GM23248 (cell line): ENCODE results near the gene NUP98. TPM values are rescaled to one million over a fixed set of nuclear protein-coding genes. Genes with fewer than 3 reads are reported as not detected.

ENCODE experiments used
- DNase-seq: peaks from one replicate; pipeline ENCODE4 v3.0.0-alpha.2; 2015
- H2AFZ ChIP-seq: fragments of 200-600 bp; sonication (generic); 2 replicates; pipeline ENCODE4 v1.6.1; 2016; ENCODE audit warnings: antibody characterized with exemption
- H3F3A ChIP-seq: fragments of 200-600 bp; sonication (generic); 2 replicates; pipeline ENCODE4 v1.6.1; 2016; ENCODE audit warnings: mild to moderate bottlenecking, antibody characterized with exemption, mixed run types; ENCODE audit not compliant: insufficient read depth
- H3K27ac ChIP-seq: fragments of 200-600 bp; sonication (generic); 2 replicates; pipeline ENCODE4 v1.5.1; 2016; ENCODE audit warnings: mild to moderate bottlenecking
- H3K27me3 ChIP-seq: fragments of 200-600 bp; sonication (generic); replicated peaks from 2 replicates; pipeline ENCODE4 v1.6.1; 2016; ENCODE audit warnings: mild to moderate bottlenecking; ENCODE audit not compliant: insufficient read depth
- H3K36me3 ChIP-seq: fragments of 200-600 bp; sonication (generic); 2 replicates; pipeline ENCODE4 v1.6.1; 2016; ENCODE audit warnings: low read depth, mild to moderate bottlenecking
- H3K4me1 ChIP-seq: fragments of 200-600 bp; sonication (generic); 2 replicates; pipeline ENCODE4 v1.6.1; 2016; ENCODE audit warnings: mild to moderate bottlenecking; ENCODE audit not compliant: insufficient read depth
- H3K4me2 ChIP-seq: fragments of 200-600 bp; sonication (generic); one replicate; pipeline ENCODE4 v1.6.1; 2016; ENCODE audit warnings: mild to moderate bottlenecking; ENCODE audit not compliant: unreplicated experiment
- H3K4me3 ChIP-seq: fragments of 200-600 bp; sonication (generic); 2 replicates; pipeline ENCODE4 v1.5.1; 2016; ENCODE audit warnings: mild to moderate bottlenecking
- H3K79me2 ChIP-seq: fragments of 200-600 bp; sonication (generic); 2 replicates; pipeline ENCODE4 v1.6.1; 2016; ENCODE audit warnings: mild to moderate bottlenecking; ENCODE audit not compliant: insufficient read depth
- H3K9ac ChIP-seq: fragments of 200-600 bp; sonication (generic); 2 replicates; pipeline ENCODE4 v1.6.1; 2016; ENCODE audit warnings: mild to moderate bottlenecking
- H3K9me2 ChIP-seq: fragments of 200-600 bp; sonication (generic); 2 replicates; pipeline ENCODE4 v1.6.1; 2016; ENCODE audit warnings: mixed run types, mild to moderate bottlenecking, moderate library complexity; ENCODE audit not compliant: insufficient read depth
- H3K9me3 ChIP-seq: fragments of 200-600 bp; sonication (generic); one replicate; pipeline ENCODE4 v1.6.1; 2017; ENCODE audit warnings: low read depth
- H4K20me1 ChIP-seq: fragments of 200-600 bp; sonication (generic); 2 replicates; pipeline ENCODE4 v1.6.0; 2016; ENCODE audit not compliant: insufficient read depth
- EZH2 ChIP-seq: fragments of 200-600 bp; sonication (generic); IDR thresholded peaks from 2 replicates; pipeline ENCODE4 v1.6.1; 2018; ENCODE audit warnings: antibody characterized with exemption, mild to moderate bottlenecking; ENCODE audit not compliant: insufficient read depth, poor library complexity, severe bottlenecking
- EZH2phosphoT487 ChIP-seq: fragments of 200-600 bp; sonication (generic); IDR thresholded peaks from 2 replicates; pipeline ENCODE4 v1.6.1; 2018; ENCODE audit warnings: antibody characterized with exemption, moderate library complexity, mild to moderate bottlenecking, low read depth; ENCODE audit not compliant: insufficient read depth
- WGBS, 2 experiments: methylation state at CpG; one replicate each; pipeline ENCODE4 v1.1.6; 2015 to 2017; ENCODE audit warnings: low lambda C conversion rate in 2 of 2, low coverage in 1 of 2; ENCODE audit errors: missing lambda C conversion rate in 2 of 2; 5-methylcytosine and 5-hydroxymethylcytosine counted together
- in situ Hi-C: fragments of 300-500 bp; cut with MboI; formaldehyde crosslinking; loops from 2 replicates; pipeline ENCODE4 v1.15.0; 2020
- polyA plus RNA-seq: library from polyadenylated mRNA; unstranded; fragments of >200 nt; fragmentation: Nextera tagmentation; extraction: Ambion mirVana; gene quantifications from 2 replicates; pipeline ENCODE4 v1.2.1, GENCODE V29; 2016
- total RNA-seq: library from RNA; depleted of rRNA; stranded (reverse); fragments of >200 nt; shearing (Covaris generic); gene quantifications from 2 replicates; pipeline ENCODE4 v1.2.3, GENCODE V29; 2014

Gene NUP98
- total and polyA plus RNA-seq, 2 experiments from 2014 or later: 30.5 to 79.3 TPM

GRCh38 chr11:3834664-3835461 is 37.5 kb upstream of the NUP98 start:
- H3K27ac ChIP-seq: no peak overlapping the region
- H3F3A ChIP-seq: peaks cover 3% of the 10 kb centered on the region; the same call in 1 of the 2 replicates
- H3K4me3 ChIP-seq: no peak overlapping the region
- in situ Hi-C loops: no loop called here
- no peak overlapping the region for H3K4me2 ChIP-seq
- H3K9me2 ChIP-seq: no peaks in the 10 kb centered on the region
- peaks cover 5% of the 10 kb centered on the region for H3K36me3 ChIP-seq
- peaks cover 100% of the 10 kb centered on the region for H3K79me2 ChIP-seq
- H3K9me3 ChIP-seq: no peaks in the 10 kb centered on the region
- WGBS, 2 experiments: 95 to 100% methylated on average over 7 of the region's 7 CpGs
- H3K27me3 ChIP-seq: no peaks in the 10 kb centered on the region
- no peak for TF ChIP-seq EZH2
- no peak for TF ChIP-seq EZH2phosphoT487
- peak; percentile 27 for DNase-seq
- peaks cover 21% of the 10 kb centered on the region for H3K4me1 ChIP-seq
- no peak overlapping the region for H3K9ac ChIP-seq
- H4K20me1 ChIP-seq: peaks cover 7% of the 10 kb centered on the region; the same call in 1 of the 2 replicates
- no peak overlapping the region for H2AFZ ChIP-seq

DNA sequence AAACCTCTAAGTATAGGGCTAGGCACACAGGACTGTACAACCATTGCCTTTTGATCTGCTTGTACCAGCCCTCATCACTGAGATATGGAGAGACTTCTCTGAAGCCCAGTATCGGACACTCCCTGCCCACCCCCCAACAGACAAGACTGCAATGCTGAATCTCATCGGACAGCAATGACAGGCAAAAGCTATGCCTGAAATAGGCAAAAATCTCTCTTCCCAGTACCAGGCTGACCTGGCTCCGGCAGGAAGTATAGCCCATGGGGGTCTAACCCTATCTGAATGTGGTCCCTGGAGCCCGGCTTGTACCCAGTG is 37.0 kb upstream of the NUP98 start:
- no peaks in the 10 kb centered on the region for H3K27me3 ChIP-seq
- no peak overlapping the region for H3K27ac ChIP-seq
- H3K36me3 ChIP-seq: peaks cover 10% of the 10 kb centered on the region
- peaks cover 18% of the 10 kb centered on the region for H3K4me1 ChIP-seq
- H3K9me3 ChIP-seq: no peaks in the 10 kb centered on the region
- peaks cover 5% of the 10 kb centered on the region; the same call in 1 of the 2 replicates for H3F3A ChIP-seq
- DNase-seq: no peak
- WGBS, 2 experiments: 96 to 97% methylated on average over 4 of the region's 4 CpGs
- TF ChIP-seq EZH2phosphoT487: no peak
- TF ChIP-seq EZH2: no peak
- H2AFZ ChIP-seq: no peak overlapping the region
- no peak overlapping the region for H3K9ac ChIP-seq
- no peaks in the 10 kb centered on the region for H3K9me2 ChIP-seq
- in situ Hi-C loops: no loop called here
- H3K4me2 ChIP-seq: no peak overlapping the region
- no peak overlapping the region for H3K4me3 ChIP-seq
- peaks cover 100% of the 10 kb centered on the region for H3K79me2 ChIP-seq
- peaks cover 7% of the 10 kb centered on the region; the same call in 1 of the 2 replicates for H4K20me1 ChIP-seq

GRCh38 chr11:3833449-3833848 is 36.1 kb upstream of the NUP98 start:
- DNase-seq: no peak
- Histone ChIP-seq H3K4me2 (no peak overlapping the region), H3K4me3 (no peak overlapping the region), H3K79me2 (peaks cover 93% of the 10 kb centered on the region), H4K20me1 (peaks cover 7% of the 10 kb centered on the region; the same call in 1 of the 2 replicates), H3K4me1 (peaks cover 18% of the 10 kb centered on the region), H3K9ac (no peak overlapping the region), H3K27me3 (no peaks in the 10 kb centered on the region), H3K9me3 (no peaks in the 10 kb centered on the region), H2AFZ (no peak overlapping the region), H3F3A (peaks cover 5% of the 10 kb centered on the region; the same call in 1 of the 2 replicates), H3K9me2 (no peaks in the 10 kb centered on the region), H3K27ac (no peak overlapping the region), H3K36me3 (peaks cover 10% of the 10 kb centered on the region)
- 98 to 100% methylated on average over 2 of the region's 2 CpGs for WGBS, 2 experiments
- TF ChIP-seq EZH2phosphoT487: no peak
- no peak for TF ChIP-seq EZH2
- in situ Hi-C loops: no loop called here

GRCh38 chr11:3832816-3833215 is 35.5 kb upstream of the NUP98 start:
- H3K4me2 ChIP-seq: no peak overlapping the region
- 94 to 95% methylated on average over 2 of the region's 2 CpGs for WGBS, 2 experiments
- peaks cover 15% of the 10 kb centered on the region for H3K4me1 ChIP-seq
- no peak overlapping the region for H3K9ac ChIP-seq
- H3F3A ChIP-seq: peaks cover 5% of the 10 kb centered on the region; the same call in 1 of the 2 replicates
- H2AFZ ChIP-seq: no peak overlapping the region
- DNase-seq: no peak
- H3K27me3 ChIP-seq: no peaks in the 10 kb centered on the region
- no peak overlapping the region for H3K27ac ChIP-seq
- H3K9me2 ChIP-seq: no peaks in the 10 kb centered on the region
- no peak overlapping the region for H3K4me3 ChIP-seq
- peaks cover 7% of the 10 kb centered on the region; the same call in 1 of the 2 replicates for H4K20me1 ChIP-seq
- H3K36me3 ChIP-seq: peaks cover 10% of the 10 kb centered on the region
- H3K79me2 ChIP-seq: peaks cover 87% of the 10 kb centered on the region
- in situ Hi-C loops: no loop called here
- no peaks in the 10 kb centered on the region for H3K9me3 ChIP-seq
- no peak for TF ChIP-seq EZH2
- TF ChIP-seq EZH2phosphoT487: no peak
